Caco-2 (cell line): Measurements from ENCODE around the gene PRSS38. TPM values are rescaled to one million over a fixed set of nuclear protein-coding genes. Genes with fewer than 3 reads are reported as not detected.
A peak's percentile ranks its signal among the peaks of the same experiment; 100 is the strongest.

Experiments
- BruUV-seq: library from RNA; stranded (reverse); fragments of 400-500 nt; replicated peaks from 2 replicates; lab custom pipeline; 2021; lab: Mats Ljungman, UMichigan
- CTCF ChIA-PET: fragments of 300-600 bp; sonication (Branson Sonifier 250); formaldehyde crosslinking; loops from one replicate; lab custom pipeline; 2022; ENCODE audit warnings: antibody characterized with exemption; lab: Charles Lee
- POLR2A ChIA-PET: fragments of 300-600 bp; sonication (Branson Sonifier 250); formaldehyde crosslinking; loops from one replicate; lab custom pipeline; 2022; ENCODE audit warnings: antibody characterized with exemption; lab: Charles Lee
- DNase-seq, 2 experiments: peaks; one replicate each; pipeline versions ENCODE4 v3.0.0 to v3.0.0-alpha.2; 2020 to 2022
- H3K27me3 ChIP-seq: replicated peaks from 2 replicates; pipeline ENCODE4 v1.6.0; 2011; ENCODE audit warnings: low read length; ENCODE audit not compliant: control insufficient read depth, insufficient read depth
- H3K36me3 ChIP-seq: 2 replicates; pipeline ENCODE4 v1.5.1; 2011; ENCODE audit warnings: low read length; ENCODE audit not compliant: control insufficient read depth, insufficient read depth
- H3K4me1 ChIP-seq: fragments of 250-450 bp; sonication (Bioruptor Pico); 2 replicates; pipeline ENCODE4 v1.5.1; 2020; ENCODE audit warnings: mild to moderate bottlenecking
- H3K4me3 ChIP-seq: 2 replicates; pipeline ENCODE4 v1.5.1; 2011; ENCODE audit warnings: low read depth, mild to moderate bottlenecking, control low read depth, low read length
- H3K9me3 ChIP-seq: fragments of 250-450 bp; sonication (Bioruptor Pico); 2 replicates; pipeline ENCODE4 v1.5.1; 2020; ENCODE audit warnings: mild to moderate bottlenecking, moderate library complexity
- H3K27ac Mint-ChIP-seq: one replicate; pipeline ENCODE4 v1.8.0; 2022; ENCODE audit warnings: mixed read lengths; ENCODE audit not compliant: unreplicated experiment
- H3K27me3 Mint-ChIP-seq: one replicate; pipeline ENCODE4 v1.8.0; 2022; ENCODE audit warnings: mixed read lengths; ENCODE audit not compliant: insufficient read depth, unreplicated experiment
- H3K36me3 Mint-ChIP-seq: one replicate; pipeline ENCODE4 v1.8.0; 2022; ENCODE audit warnings: mild to moderate bottlenecking, mixed read lengths; ENCODE audit not compliant: insufficient read depth, unreplicated experiment
- H3K4me1 Mint-ChIP-seq: one replicate; pipeline ENCODE4 v1.8.0; 2022; ENCODE audit warnings: low read depth, mixed read lengths; ENCODE audit not compliant: unreplicated experiment
- H3K4me3 Mint-ChIP-seq: one replicate; pipeline ENCODE4 v1.8.0; 2022; ENCODE audit warnings: mild to moderate bottlenecking, moderate library complexity, mixed read lengths; ENCODE audit not compliant: unreplicated experiment
- H3K9me3 Mint-ChIP-seq: one replicate; pipeline ENCODE4 v1.8.0; 2022; ENCODE audit warnings: mixed read lengths; ENCODE audit not compliant: unreplicated experiment
- CTCF ChIP-seq, 2 experiments: fragments of 200-600 bp in 1 of 2; IDR thresholded peaks; 1 replicate in 1 of 2; 2 replicates in 1 of 2; pipeline versions ENCODE4 v1.5.1 to v1.8.0; 2011 to 2022; ENCODE audit warnings: antibody characterized with exemption in 1 of 2, control low read depth in 1 of 2, inconsistent platforms in 1 of 2, low read depth in 1 of 2, low read length in 1 of 2, mild to moderate bottlenecking in 1 of 2, moderate library complexity in 1 of 2; ENCODE audit not compliant: insufficient read depth in 1 of 2, severe bottlenecking in 1 of 2, unreplicated experiment in 1 of 2
- intact Hi-C: fragments of 100-400 bp; cut with micrococcal nuclease; formaldehyde crosslinking; loops from one replicate; pipeline ENCODE4 v1.10.0; 2022; ENCODE audit not compliant: unreplicated experiment
- total RNA-seq: library from RNA; stranded (reverse); gene quantifications from 2 replicates; pipeline ENCODE4 v1.2.3, GENCODE V29; 2022

PRSS38 gene
- total RNA-seq, 1 experiment from 2014 or later: not detected

- Mint-ChIP-seq H3K27ac (no peak overlapping the region), H3K4me3 (peak overlapping the region; percentile 83), H3K27me3 (peaks cover 6% of the 10 kb centered on the region), H3K4me1 (peaks cover 6% of the 10 kb centered on the region), H3K36me3 (no peaks in the 10 kb centered on the region), H3K9me3 (no peaks in the 10 kb centered on the region)
- Histone ChIP-seq H3K4me1 (peaks cover 17% of the 10 kb centered on the region; the same call in 1 of the 2 replicates), H3K27me3 (no peaks in the 10 kb centered on the region), H3K36me3 (no peaks in the 10 kb centered on the region), H3K9me3 (no peaks in the 10 kb centered on the region), H3K4me3 (peak overlapping the region; percentile 70)
- ChIA-PET CTCF (interaction anchor here (0.6 to 1.1 kb wide), 3 partner anchors 160 to 540 kb away, joined by 3 to 10 read pairs (median 3); partner anchors contain the start of gene WNT9A), POLR2A (interaction anchor here (0.5 to 1.1 kb wide), 4 partner anchors 26 to 377 kb away, joined by 3 to 9 read pairs (median 4); partner anchors contain the start of genes IBA57 and JMJD4)
- no TSS peak for BruUV-seq
- intact Hi-C loops: loop anchor here (1.0 to 5.0 kb wide), 3 partner anchors 54 to 158 kb away; partner anchors contain the start of genes JMJD4 and SNAP47
- DNase-seq: peak; percentile 85
- TF ChIP-seq CTCF (IDR thresholded peaks at IDR 0.05; ENCODE audit: insufficient read depth in 1 of 2, low read depth in 1 of 2, low read length in 1 of 2, severe bottlenecking in 1 of 2, unreplicated experiment in 1 of 2): no peak
These were observed 27.0 kb upstream of the PRSS38 start for GRCh38 chr1:227788271-227789083.

DNA sequence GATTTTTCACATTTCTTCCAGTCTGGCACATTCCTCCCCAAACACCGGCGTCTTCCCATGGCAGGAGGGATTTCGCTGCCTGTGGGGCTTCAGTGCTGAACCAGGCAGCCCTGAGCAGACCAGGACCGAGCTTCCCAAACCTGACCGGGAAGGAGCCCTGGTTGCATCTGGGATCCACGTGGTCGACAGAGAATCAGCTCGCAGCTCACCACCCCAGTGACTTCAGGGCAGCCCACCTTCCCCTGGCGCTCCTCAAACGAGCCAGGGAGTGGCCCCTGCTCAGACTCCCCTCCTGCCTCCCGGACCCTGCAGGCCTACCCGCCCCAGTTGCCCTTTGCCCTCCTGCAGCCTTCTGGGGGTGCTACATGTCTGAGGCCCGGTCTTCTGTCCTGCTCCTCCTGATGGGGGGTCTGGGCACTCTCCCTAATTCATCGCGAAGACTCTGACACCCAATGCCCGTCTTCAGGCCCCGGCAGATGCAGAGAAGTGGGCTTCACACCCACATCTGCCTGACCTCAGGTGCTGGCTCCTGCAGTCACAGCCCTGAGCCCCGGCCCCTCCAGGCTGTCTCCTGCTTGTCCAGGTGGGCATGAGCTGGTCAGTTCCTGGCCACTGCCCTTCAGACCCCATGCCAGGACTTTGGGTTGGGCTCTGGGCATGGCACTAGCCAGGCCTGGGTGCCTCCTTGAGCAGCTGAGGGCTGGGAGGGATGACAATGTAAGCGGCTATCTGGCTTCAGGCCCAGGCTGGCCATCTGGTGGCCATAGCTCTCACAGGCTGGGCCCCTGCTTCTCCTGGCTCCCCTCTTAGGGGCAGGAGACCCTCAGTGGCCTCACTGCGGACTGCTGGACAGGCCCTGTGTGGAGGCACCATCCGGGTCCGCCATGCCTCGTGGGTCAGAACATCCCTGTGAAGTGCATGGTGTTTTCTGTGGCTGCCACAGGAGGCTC lies 26.1 kb upstream of the PRSS38 start:
- BruUV-seq: no TSS peak
- H3K4me1 ChIP-seq: peaks cover 17% of the 10 kb centered on the region; the same call in 1 of the 2 replicates
- no peaks in the 10 kb centered on the region for H3K36me3 Mint-ChIP-seq

More for the DNA sequence above, 26.1 kb upstream of the PRSS38 start:
- Mint-ChIP-seq H3K9me3 (no peaks in the 10 kb centered on the region), H3K27me3 (peaks cover 6% of the 10 kb centered on the region), H3K4me1 (peaks cover 6% of the 10 kb centered on the region), H3K27ac (no peak overlapping the region), H3K4me3 (peak overlapping the region; percentile 83)
- POLR2A ChIA-PET: no interaction called here
- DNase-seq: no peak
- Histone ChIP-seq H3K27me3 (no peaks in the 10 kb centered on the region), H3K4me3 (peak overlapping the region; percentile 70), H3K36me3 (no peaks in the 10 kb centered on the region), H3K9me3 (no peaks in the 10 kb centered on the region)
- CTCF ChIA-PET: interaction anchor here (0.6 kb wide), 1 partner anchor 26 kb away, joined by 3 read pairs; no protein-coding TSS in a partner anchor
- intact Hi-C loops: loop anchor here (2.0 to 5.0 kb wide), 2 partner anchors 55 to 103 kb away; partner anchors contain the start of genes JMJD4 and SNAP47
- TF ChIP-seq CTCF (IDR thresholded peaks at IDR 0.05; ENCODE audit: insufficient read depth in 1 of 2, low read depth in 1 of 2, low read length in 1 of 2, severe bottlenecking in 1 of 2, unreplicated experiment in 1 of 2): no peak
